ENCODE data around the gene ITPR1.
A peak's percentile ranks its signal among the peaks of the same experiment; 100 is the strongest.

ITPR1 gene

DNA sequence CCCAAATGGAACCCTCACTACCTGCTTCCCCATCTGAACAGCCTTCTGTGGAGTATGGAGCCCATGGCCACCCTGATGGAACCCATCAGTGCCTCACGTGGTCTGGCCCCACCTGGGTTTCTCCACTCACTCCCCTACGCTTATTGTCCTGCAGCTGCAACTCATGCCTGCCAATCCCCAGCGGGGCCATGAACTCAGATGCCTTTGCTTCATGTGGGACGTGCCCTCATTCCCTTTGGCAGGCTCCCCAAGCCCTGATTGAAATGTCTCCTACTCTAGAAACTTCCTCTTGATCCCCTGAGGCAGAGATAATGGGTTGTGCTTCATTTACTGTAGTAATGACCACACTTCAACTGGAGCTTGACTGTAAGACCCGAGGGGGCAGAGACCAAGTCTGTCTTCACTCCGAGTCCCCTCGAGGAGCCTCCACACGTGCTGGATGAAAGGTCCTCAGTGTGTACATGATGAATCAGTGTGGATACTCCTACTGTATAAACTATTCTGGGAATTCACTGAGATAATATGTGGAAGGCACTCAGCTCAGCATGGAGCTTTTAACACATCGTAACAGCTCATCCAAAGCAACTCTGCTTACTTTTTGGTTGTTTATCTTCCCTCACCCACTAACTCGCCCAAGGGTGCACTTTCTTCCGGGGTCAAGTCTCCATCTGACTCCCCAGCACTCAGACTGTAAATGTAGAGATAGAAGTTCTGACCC lies 253.3 kb downstream of the ITPR1 start:
- peak; percentile 92 for DNase-seq

DNA sequence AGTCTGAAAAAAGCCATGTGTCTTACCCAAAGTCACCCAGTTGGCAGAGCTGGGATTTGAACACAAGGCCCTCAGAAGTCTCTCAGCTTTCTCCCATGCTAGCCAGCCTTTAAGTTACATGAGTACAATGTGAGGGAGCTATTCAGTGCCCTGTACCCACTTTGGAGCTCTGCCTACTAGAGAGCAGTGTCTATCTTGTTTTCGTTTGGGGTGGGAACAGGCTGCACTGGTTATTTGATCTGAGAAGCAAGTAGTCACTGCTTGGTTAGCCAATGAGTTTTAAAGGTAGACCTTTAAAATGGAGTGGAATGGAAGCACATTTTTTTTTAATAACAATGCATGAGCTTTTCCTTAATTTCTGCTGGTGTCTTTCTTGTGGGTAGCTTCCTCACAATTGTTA lies 255.0 kb downstream of the ITPR1 start:
- no peak for DNase-seq

GRCh38 chr3:4748701-4749378 lies 255.7 kb downstream of the ITPR1 start:
- no peak for DNase-seq

DNA sequence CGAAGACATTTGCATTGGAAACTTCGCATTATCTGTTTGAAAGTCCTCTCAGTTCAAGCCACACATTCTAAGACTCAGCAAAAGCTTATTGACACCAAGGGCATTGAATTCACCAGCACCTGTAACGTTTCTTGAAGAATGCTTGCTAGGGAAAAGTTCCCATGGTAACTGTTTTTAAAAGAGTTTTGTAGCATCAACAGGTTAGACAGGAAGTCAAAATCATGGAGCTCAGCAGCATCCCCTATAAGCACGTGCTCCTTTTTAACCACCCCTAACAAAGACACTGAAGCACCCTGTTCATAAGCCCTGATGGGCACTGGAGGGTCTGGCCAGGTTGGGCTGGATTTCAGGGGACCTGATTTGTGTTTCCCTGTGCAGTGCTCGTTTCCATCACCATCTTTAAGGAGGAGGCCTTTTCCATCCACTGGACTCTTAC lies 256.4 kb downstream of the ITPR1 start:
- DNase-seq = no peak

GRCh38 chr3:4750306-4750968 lies 257.3 kb downstream of the ITPR1 start:
- no peak for DNase-seq

- no peak for DNase-seq
These were observed 257.9 kb downstream of the ITPR1 start for GRCh38 chr3:4751029-4751501.

GRCh38 chr3:4751502-4752101 lies 258.5 kb downstream of the ITPR1 start:
- peak; percentile 82 for DNase-seq

GRCh38 chr3:4752201-4753072 lies 259.3 kb downstream of the ITPR1 start:
- peak; percentile 56 for DNase-seq

GRCh38 chr3:4753073-4753691 lies 260.0 kb downstream of the ITPR1 start:
- DNase-seq = no peak

DNA sequence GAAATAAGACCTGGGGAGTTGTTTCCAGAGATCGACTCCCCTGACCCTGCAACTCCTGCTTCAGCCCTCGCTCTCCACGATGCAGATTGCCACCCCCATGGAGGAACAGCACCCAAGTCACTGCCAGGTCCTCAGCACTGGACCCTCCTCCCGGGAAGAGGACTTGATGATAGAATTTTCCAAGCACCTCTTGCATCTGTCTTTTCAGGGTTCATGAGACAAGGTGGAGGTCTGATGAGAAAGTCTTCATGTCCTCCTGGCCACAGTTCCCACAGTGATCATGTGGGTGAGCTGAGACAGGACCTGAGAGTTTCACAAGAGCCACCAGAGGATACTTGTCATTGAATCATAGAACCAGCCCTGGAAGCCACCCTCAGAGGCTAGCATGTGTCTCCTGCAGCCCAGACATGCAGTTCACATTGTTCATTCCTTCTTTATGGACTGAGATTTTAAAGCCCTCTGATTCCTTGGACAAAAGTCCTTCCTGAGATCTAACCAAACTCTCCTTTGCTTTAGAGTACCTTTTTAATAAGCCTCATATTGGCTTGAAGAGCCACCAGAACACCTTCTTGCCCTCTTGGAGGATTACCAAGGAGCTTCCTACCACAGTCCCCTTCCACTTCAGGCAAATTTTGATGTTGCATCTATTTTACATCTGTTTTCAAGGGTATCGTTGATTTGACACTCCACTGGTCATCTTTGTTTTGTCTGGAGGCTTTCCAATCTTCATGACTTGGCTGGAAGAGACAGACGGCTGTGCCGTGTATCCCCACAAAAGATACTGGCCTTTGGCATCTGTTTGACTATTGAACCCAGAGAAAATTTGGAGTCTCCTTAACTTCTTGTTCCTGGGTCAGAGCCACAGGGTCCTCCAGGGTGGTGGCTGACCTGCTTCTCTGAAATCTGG lies 261.3 kb downstream of the ITPR1 start:
- no peak for DNase-seq

- DNase-seq = no peak
These were observed 262.4 kb downstream of the ITPR1 start for GRCh38 chr3:4755566-4755965.

DNA sequence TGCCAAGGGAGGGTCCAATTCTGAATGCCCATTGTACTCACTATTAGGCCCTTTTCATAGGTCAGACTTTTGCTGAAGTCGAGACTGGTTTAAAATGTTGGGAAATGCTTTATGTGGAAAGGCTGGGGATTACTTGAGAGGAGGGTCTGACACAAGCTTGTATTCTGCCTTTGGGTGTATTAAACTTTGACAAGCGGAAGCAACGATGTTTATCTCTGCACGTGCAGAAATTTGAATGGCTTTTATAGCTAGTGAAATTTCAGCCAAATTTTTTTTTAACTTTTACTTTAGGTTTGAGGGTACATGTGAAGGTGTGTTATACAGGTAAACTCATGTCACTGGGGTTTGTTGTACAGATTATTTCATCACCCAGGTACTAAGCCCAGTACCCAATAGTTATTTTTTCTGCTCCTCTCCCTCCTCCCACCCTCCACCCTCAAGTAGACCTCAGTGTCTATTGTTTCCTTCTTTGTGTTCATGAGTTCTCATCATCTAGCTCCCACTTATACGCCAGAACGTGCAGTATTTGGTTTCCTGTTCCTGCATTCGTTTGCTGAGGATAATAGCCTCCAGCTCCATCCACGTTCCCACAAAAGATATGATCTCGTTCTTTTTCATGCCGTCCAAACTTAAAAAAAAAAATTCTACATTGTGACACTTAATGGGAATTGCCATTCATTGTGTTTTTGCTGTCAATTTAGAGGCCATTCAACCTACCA lies 263.1 kb downstream of the ITPR1 start:
- no peak for DNase-seq

GRCh38 chr3:4756855-4757574 lies 263.9 kb downstream of the ITPR1 start:
- no peak for DNase-seq

GRCh38 chr3:4757575-4758248 lies 264.6 kb downstream of the ITPR1 start:
- DNase-seq = no peak

- no peak for DNase-seq
These were observed 265.2 kb downstream of the ITPR1 start for GRCh38 chr3:4758249-4758860.

- no peak for DNase-seq
These were observed 266.0 kb downstream of the ITPR1 start for GRCh38 chr3:4758957-4759656.

GRCh38 chr3:4759689-4760312 lies 266.7 kb downstream of the ITPR1 start:
- DNase-seq = no peak

Measured in fibroblast of skin of scalp (primary cell).